Lower leg skin (tissue), 4 donors: ENCODE data around the gene SHROOM2. TPM values are rescaled to one million over a fixed set of nuclear protein-coding genes. Genes with fewer than 3 reads are reported as not detected.

Source experiments
- DNase-seq, 2 donors: peaks; one replicate each; pipeline ENCODE4 v3.0.0-alpha.2; 2019; ENCODE audit warnings: low spot score in 2 of 2
- H3K4me3 ChIP-seq: fragments of 200-600 bp; sonication (generic); 2 replicates; pipeline ENCODE4 v1.5.1; 2017; ENCODE audit warnings: mild to moderate bottlenecking, low read depth; ENCODE audit not compliant: poor library complexity, severe bottlenecking
- POLR2A ChIP-seq, 2 donors: fragments of 450-650 bp; IDR thresholded peaks; one replicate each; pipeline ENCODE4 v1.6.1; 2016 to 2017; ENCODE audit warnings: antibody characterized with exemption in 2 of 2, mild to moderate bottlenecking in 1 of 2, moderate library complexity in 1 of 2
- WGBS, 2 donors: methylation state at CpG; one replicate each; pipeline ENCODE4 v1.1.5; 2018; 5-methylcytosine and 5-hydroxymethylcytosine counted together
- intact Hi-C: fragments of 100-400 bp; cut with DNase I; formaldehyde crosslinking; loops from one replicate; pipeline ENCODE4 v1.15.0; 2023; ENCODE audit warnings: low total_unique reads
- total RNA-seq, 4 donors: library from RNA; depleted of rRNA; stranded (reverse); fragments of >200 nt; gene quantifications; one replicate each; pipeline ENCODE4 v1.1.0, GENCODE V29; 2016
- TF ChIP-seq, protein P1 (sequence below), 3 donors: fragments of 450-650 bp; IDR thresholded peaks; one replicate each; pipeline ENCODE4 v1.5.1; 2016; ENCODE audit warnings: antibody characterized with exemption in 3 of 3, mild to moderate bottlenecking in 3 of 3, moderate library complexity in 2 of 3

The SHROOM2 gene
- total RNA-seq, 4 donors from 2014 or later, result 7.4 to 9.6 (median 8.6) TPM

DNA sequence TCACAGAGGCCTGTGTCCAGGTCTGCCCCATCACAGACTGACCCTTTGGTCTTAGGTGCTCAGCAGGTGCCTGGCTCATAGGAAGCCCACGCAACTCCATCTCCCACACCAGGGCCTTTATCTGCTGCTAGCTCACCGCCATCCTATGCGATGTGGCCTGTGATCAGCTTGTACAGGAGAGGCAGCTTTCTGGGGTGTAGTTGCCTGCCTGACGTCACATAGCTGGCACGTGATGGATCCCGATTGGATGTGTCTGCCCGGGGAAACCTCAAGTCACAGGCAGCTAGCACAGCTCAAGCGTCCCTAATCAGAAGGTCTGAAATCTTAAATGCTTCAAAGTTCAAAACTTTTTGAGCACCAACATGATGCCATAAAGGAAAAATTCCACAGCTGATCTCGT lies 139.8 kb downstream of the SHROOM2 start:
- TF ChIP-seq, protein P1, sequence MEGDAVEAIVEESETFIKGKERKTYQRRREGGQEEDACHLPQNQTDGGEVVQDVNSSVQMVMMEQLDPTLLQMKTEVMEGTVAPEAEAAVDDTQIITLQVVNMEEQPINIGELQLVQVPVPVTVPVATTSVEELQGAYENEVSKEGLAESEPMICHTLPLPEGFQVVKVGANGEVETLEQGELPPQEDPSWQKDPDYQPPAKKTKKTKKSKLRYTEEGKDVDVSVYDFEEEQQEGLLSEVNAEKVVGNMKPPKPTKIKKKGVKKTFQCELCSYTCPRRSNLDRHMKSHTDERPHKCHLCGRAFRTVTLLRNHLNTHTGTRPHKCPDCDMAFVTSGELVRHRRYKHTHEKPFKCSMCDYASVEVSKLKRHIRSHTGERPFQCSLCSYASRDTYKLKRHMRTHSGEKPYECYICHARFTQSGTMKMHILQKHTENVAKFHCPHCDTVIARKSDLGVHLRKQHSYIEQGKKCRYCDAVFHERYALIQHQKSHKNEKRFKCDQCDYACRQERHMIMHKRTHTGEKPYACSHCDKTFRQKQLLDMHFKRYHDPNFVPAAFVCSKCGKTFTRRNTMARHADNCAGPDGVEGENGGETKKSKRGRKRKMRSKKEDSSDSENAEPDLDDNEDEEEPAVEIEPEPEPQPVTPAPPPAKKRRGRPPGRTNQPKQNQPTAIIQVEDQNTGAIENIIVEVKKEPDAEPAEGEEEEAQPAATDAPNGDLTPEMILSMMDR (IDR thresholded peaks at IDR 0.05), result no peak
- TF ChIP-seq POLR2A (IDR thresholded peaks at IDR 0.05), result no peak
- no peak for DNase-seq
- intact Hi-C loops, result no loop called here
- H3K4me3 ChIP-seq, result no peak overlapping the region
- 87 to 97% methylated on average over 5 to 9 of the region's 9 CpGs for WGBS, 2 donors

DNA sequence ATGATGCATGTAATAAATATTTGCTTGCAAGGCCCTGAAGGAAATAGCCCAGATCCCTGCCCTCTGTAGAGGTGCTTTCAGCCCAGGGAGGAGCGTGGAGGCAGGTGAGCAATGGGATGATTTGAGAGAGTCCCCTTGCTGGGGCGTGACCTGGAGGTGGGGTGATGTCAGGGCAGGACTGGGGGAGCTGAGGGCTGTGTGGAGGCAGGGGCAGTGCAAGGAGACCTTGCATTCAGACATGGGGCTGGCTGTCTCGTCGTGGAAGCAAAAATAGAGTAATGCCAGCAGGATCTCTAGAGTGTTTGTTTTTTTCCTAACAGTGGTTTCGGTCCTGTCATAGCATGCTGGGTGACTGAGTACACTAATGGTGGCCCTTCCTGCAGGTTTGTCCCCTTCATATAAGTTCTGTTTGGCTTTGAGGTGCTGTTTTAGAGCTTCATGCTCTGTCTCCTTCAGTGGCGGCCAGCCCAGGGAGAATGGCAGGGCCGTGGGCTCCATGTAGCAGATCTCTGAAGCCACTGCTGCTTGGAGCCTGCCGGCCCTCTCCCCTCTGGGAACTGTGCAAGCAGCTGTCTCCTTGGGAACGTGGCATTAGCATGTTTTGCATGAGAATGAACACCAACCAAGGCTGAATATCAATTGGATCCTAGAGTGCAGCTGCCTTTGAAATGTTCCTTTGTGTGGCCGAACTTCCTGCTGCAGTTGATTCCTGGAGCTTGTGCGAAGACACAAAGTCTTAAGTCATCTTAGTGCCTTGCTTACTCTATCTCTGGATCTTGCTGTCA lies 141.7 kb downstream of the SHROOM2 start:
- intact Hi-C loops, result no loop called here
- TF ChIP-seq, protein P1 (IDR thresholded peaks at IDR 0.05), result no peak
- no peak for TF ChIP-seq POLR2A (IDR thresholded peaks at IDR 0.05)
- no peak for DNase-seq
- WGBS, 2 donors, result 42 to 54% methylated on average over 7 to 11 of the region's 11 CpGs
- H3K4me3 ChIP-seq, result no peak overlapping the region

DNA sequence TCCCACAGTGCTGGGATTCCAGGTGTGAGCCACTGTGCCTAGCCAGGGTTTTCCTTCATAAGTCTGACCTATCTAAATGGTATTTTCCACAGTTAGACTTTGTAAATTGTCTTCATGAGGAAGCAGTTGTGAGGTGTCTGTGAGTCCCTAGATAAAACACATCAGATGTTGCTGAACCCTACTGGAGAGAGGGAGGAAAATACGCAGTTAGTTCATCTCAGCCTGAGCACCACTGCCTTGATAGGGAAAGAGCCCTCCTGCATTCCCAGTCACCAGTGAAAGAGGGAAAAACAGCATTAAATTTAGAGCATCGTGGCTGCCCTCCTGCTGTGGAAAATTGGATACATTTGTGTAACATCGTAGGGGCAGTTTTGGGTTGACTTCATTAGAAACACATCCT lies 149.2 kb downstream of the SHROOM2 start:
- no peak for TF ChIP-seq POLR2A (IDR thresholded peaks at IDR 0.05)
- TF ChIP-seq, protein P1 (IDR thresholded peaks at IDR 0.05), result no peak
- intact Hi-C loops, result no loop called here
- no peak overlapping the region for H3K4me3 ChIP-seq
- 79 to 80% methylated on average over 3 of the region's 3 CpGs for WGBS, 2 donors
- DNase-seq, result no peak

DNA sequence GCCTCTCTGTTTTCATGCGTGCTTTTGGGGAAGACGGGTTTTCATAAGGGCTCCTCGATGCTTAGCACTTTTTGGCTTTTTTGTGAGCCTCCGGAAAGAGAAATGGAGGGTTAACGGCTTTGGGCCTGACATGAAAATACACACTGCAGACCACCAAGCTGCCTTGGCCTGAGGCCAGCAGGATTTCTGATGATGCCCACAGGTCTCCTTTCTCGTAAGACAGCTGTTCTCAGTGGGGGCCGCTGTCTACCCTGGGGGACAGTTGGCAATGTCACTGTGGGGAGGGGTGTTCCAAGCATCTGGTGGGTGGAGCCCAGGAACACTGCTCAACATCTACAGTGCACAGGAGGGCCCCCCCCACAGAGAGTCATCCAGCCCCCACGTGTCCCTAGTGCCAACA lies 151.5 kb downstream of the SHROOM2 start:
- 38 to 82% methylated on average over 1 to 8 of the region's 8 CpGs for WGBS, 2 donors
- intact Hi-C loops, result no loop called here

DNA sequence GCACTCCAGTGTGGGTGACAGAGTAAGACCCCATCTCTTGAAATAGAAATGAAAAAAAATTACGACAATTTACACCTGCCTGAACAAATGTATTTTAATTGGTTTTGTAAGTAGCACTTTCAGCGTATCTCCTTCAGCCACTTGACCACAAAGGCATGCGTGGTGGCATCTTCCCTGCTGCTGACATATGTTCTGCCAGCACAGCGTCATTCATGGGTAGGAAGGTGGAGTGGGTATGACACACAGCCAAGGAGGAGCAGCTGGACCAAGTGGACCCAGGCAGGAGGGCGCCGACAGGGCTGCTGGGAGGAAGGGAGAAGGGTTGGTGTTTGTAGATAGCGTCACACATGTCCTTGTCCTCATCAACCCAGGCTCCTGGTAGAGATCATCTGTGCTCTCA lies 152.3 kb downstream of the SHROOM2 start:
- no peak for DNase-seq
- intact Hi-C loops, result no loop called here

More for the DNA sequence above, 151.5 kb downstream of the SHROOM2 start:
- H3K4me3 ChIP-seq, result no peak overlapping the region
- DNase-seq, result no peak
- TF ChIP-seq, protein P1 (IDR thresholded peaks at IDR 0.05), result no peak
- no peak for TF ChIP-seq POLR2A (IDR thresholded peaks at IDR 0.05)

More for the DNA sequence above, 152.3 kb downstream of the SHROOM2 start:
- no peak for TF ChIP-seq POLR2A (IDR thresholded peaks at IDR 0.05)
- TF ChIP-seq, protein P1 (IDR thresholded peaks at IDR 0.05), result no peak
- no peak overlapping the region for H3K4me3 ChIP-seq
- 91 to 92% methylated on average over 7 of the region's 7 CpGs for WGBS, 2 donors
